Measurements from ENCODE around the gene EHBP1L1. TPM values are rescaled to one million over a fixed set of nuclear protein-coding genes. Genes with fewer than 3 reads are reported as not detected.

The EHBP1L1 gene
- total RNA-seq, 4 donors from 2014 or later: 21.2 to 125 (median 65.6) TPM

DNA sequence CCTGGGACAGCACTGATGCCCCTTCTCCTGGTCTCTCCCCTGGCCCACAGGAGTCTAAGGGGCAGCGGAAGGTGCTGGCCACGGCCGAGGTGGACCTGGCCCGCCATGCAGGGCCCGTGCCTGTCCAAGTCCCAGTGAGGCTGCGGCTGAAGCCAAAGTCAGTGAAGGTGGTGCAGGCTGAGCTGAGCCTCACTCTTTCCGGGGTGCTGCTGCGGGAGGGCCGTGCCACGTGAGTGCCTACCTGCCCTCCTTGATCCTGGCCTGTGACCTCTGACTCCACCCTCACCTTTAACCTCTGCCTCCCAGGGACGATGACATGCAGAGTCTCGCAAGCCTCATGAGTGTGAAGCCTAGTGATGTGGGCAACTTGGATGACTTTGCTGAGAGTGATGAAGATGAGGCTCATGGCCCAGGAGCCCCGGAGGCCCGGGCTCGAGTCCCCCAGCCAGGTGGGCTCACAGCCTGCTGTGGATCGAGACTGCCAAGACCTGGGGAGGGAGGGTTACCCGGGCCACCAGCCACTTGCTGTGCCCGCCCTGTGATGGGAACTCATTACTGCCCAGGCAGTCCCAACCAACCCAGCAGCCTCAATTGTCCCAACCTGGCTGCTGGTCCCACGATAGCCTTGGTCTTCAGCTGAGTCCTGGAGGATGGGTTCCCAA, 4.3 kb downstream of the EHBP1L1 start:
- TF ChIP-seq, protein P1, sequence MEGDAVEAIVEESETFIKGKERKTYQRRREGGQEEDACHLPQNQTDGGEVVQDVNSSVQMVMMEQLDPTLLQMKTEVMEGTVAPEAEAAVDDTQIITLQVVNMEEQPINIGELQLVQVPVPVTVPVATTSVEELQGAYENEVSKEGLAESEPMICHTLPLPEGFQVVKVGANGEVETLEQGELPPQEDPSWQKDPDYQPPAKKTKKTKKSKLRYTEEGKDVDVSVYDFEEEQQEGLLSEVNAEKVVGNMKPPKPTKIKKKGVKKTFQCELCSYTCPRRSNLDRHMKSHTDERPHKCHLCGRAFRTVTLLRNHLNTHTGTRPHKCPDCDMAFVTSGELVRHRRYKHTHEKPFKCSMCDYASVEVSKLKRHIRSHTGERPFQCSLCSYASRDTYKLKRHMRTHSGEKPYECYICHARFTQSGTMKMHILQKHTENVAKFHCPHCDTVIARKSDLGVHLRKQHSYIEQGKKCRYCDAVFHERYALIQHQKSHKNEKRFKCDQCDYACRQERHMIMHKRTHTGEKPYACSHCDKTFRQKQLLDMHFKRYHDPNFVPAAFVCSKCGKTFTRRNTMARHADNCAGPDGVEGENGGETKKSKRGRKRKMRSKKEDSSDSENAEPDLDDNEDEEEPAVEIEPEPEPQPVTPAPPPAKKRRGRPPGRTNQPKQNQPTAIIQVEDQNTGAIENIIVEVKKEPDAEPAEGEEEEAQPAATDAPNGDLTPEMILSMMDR (IDR thresholded peaks at IDR 0.05): no peak
- ATAC-seq (ENCODE audit: low FRiP score) (no peak), DNase-seq (ENCODE audit: low spot score) (no peak)

DNA sequence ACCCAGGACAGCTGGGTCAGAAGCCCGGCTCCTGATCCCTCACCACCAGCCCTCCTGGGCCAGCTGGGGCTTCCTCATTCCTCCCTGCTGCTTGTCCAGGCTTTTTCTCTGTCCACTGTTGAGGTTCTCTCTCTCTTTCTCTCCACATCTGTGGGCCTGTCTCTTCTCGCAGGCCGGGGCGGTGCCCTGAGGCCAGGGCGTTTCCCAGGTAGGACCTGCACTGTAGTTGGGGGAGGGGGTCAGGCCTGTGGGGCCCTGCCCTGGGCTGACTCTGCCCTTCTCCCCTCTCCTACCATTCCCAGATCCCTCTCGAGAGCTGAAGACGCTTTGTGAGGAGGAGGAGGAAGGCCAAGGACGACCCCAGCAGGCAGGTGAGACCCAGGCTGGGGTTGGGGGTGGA, 4.9 kb downstream of the EHBP1L1 start:
- ATAC-seq (ENCODE audit: low FRiP score) (no peak), DNase-seq (ENCODE audit: low spot score) (no peak)
- TF ChIP-seq, protein P1 (IDR thresholded peaks at IDR 0.05): no peak

DNA sequence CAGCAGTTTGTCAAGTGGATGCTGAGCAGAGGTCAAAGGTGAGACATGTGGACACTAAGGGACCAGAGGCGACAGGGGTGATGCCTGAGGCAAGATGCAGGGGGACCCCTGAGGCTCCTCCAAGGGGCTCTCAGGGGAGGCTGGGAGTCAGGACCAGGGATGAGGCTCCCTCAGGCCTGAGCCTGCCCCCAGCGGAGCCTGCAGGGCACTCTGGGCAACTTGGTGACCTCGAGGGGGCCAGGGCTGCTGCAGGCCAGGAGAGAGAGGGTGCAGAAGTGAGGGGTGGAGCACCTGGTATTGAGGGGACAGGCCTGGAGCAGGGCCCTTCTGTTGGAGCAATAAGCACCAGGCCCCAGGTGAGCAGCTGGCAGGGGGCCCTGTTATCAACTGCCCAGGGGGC, 6.1 kb downstream of the EHBP1L1 start:
- DNase-seq (ENCODE audit: low spot score) (no peak), ATAC-seq (ENCODE audit: low FRiP score) (no peak)
- TF ChIP-seq, protein P1 (IDR thresholded peaks at IDR 0.05): no peak

DNA sequence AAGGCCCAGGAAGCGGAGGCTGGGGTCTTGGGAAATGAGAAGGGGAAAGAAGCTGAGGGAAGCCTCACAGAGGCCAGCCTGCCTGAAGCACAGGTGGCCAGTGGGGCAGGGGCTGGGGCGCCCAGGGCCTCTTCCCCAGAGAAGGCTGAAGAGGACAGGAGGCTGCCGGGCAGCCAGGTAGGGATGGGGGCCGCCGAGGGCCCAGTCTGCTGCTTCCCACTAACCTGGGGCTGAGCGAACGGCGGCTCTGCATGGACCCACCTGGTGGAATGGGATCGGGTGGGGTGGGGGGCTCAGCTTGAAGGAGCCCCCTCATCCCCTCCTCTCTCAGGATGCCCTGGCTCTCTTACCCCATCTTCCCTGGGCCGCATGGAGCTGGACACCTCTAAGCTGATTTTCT, 7.7 kb downstream of the EHBP1L1 start:
- no peak for ATAC-seq (ENCODE audit: low FRiP score)

DNA sequence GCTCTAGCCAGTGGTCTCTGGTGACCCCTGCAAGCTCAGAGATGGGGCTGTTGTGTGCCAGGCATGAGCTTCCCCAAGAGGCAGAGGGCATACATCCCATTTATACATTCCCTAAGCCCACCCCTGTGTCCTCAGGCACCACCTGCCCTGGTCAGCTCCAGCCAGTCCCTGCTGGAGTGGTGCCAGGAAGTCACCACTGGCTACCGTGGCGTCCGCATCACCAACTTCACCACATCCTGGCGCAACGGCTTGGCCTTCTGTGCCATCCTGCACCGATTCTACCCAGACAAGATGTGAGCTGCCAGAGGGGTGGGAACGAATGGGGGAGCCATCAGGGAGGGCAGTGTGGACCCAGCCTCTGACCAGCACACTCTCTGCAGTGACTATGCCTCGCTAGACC, 8.3 kb downstream of the EHBP1L1 start:
- no peak for DNase-seq (ENCODE audit: low spot score)
- ATAC-seq (ENCODE audit: low FRiP score): no peak
- TF ChIP-seq, protein P1 (IDR thresholded peaks at IDR 0.05): no peak

More for the DNA sequence above, 7.7 kb downstream of the EHBP1L1 start:
- TF ChIP-seq, protein P1 (IDR thresholded peaks at IDR 0.05): no peak
- no peak for DNase-seq (ENCODE audit: low spot score)

DNA sequence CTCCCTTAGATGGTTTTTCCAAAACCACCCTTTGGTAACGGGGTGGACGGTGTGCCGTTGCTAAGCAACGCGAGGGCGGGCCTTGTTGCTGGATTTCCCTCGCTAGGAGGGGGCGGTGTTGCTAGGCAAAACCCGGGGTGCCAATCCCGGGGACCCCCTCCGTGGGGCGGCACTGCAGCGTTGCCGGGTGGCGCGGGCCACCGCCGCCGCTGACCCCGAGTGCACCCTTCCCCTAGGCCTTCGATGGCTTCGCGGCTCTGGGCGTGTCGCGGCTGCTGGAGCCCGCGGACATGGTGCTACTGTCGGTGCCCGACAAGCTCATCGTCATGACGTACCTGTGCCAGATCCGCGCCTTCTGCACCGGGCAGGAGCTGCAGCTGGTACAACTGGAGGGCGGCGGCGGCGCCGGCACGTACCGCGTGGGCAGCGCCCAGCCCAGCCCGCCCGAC, 8.9 kb downstream of the EHBP1L1 start:
- peak; percentile 17 for ATAC-seq (ENCODE audit: low FRiP score)
- no peak for DNase-seq (ENCODE audit: low spot score)
- TF ChIP-seq, protein P1 (IDR thresholded peaks at IDR 0.05): no peak
